K562 (cell line): ENCODE measurements around the gene IL2. TPM values are rescaled to one million over a fixed set of nuclear protein-coding genes. Genes with fewer than 3 reads are reported as not detected.

Source experiments
- LCOR ChIP-seq: sonication (generic); formaldehyde crosslinking; IDR thresholded peaks from 2 replicates; pipeline ENCODE4 v1.8.0; 2022; ENCODE audit warnings: mild to moderate bottlenecking, missing genetic modification reagents
- MTF1 ChIP-seq: fragments of 250-450 bp; sonication (Bioruptor Pico); IDR thresholded peaks from 2 replicates; pipeline ENCODE4 v1.9.0; 2021; ENCODE audit warnings: moderate library complexity, mild to moderate bottlenecking, inconsistent platforms, borderline replicate concordance
- polyA plus RNA-seq, 8 experiments: library from polyadenylated mRNA; depleted of rRNA in 4 of 8; stranded (reverse) in 5 of 8; unstranded in 3 of 8; fragments of >200 nt; fragmentation: Nextera tagmentation in 2 of 8; fragmentation: Illumina TruSeq in 1 of 8; extraction: Ambion mirVana in 2 of 8; extraction: Trizol in 1 of 8; gene quantifications; 2 replicates each; pipeline versions ENCODE4 v1.2.1 to v1.2.3, GENCODE V29; 2011 to 2014; ENCODE audit warnings: inconsistent platforms in 1 of 8, missing spikeins in 1 of 8
- total RNA-seq, 7 experiments: library from RNA; depleted of rRNA in 6 of 7; stranded (reverse); fragments of >200 nt in 6 of 7; fragmentation: Illumina TruSeq in 2 of 7; extraction: Trizol in 2 of 7; gene quantifications; 2 replicates each; pipeline versions ENCODE4 v1.2.1 to v1.2.3, GENCODE V29; 2011 to 2021; ENCODE audit warnings: low replicate concordance in 1 of 7
- TF ChIP-seq, protein P1 (sequence below), 2 experiments: fragments of 450-650 bp; formaldehyde crosslinking in 1 of 2; IDR thresholded peaks; 2 replicates each; pipeline versions ENCODE4 v1.4.0 to v1.6.1; 2014 to 2020; ENCODE audit warnings: mild to moderate bottlenecking in 2 of 2, borderline replicate concordance in 1 of 2, low read depth in 1 of 2
- TF ChIP-seq, protein P2 (sequence below): fragments of 450-650 bp; IDR thresholded peaks from 2 replicates; pipeline ENCODE4 v1.7.0; 2016; ENCODE audit warnings: borderline replicate concordance
- TF ChIP-seq, protein P3 (sequence below): fragments of 450-650 bp; IDR thresholded peaks from 2 replicates; pipeline ENCODE4 v1.6.1; 2017; ENCODE audit warnings: antibody characterized with exemption

Gene IL2
- total and polyA plus RNA-seq, 9 of the 15 experiments (the other 6 are each of a cell fraction or from before 2014, with no cell fraction given) = 0.11 to 0.89 TPM; not detected in 7

DNA sequence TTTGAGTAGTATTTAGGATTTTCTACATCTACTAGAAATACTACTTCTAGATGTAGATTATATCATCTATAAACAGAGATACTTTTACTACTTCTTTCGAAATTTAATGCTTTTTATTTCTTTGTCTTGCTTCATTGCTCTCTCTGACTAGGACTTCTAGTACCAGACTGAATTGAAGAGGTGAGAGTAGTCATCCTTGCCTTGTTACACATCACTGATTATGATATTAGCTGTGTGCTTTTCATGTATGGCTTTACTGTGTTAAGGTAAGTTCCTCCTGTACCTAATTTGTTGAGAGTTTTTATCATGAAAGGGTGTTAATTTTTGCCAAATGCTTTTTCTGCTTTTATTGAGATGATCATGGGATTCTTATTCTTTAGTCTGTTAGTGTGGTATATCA lies 19.6 kb upstream of the IL2 start (continued):
- TF ChIP-seq, protein P1, sequence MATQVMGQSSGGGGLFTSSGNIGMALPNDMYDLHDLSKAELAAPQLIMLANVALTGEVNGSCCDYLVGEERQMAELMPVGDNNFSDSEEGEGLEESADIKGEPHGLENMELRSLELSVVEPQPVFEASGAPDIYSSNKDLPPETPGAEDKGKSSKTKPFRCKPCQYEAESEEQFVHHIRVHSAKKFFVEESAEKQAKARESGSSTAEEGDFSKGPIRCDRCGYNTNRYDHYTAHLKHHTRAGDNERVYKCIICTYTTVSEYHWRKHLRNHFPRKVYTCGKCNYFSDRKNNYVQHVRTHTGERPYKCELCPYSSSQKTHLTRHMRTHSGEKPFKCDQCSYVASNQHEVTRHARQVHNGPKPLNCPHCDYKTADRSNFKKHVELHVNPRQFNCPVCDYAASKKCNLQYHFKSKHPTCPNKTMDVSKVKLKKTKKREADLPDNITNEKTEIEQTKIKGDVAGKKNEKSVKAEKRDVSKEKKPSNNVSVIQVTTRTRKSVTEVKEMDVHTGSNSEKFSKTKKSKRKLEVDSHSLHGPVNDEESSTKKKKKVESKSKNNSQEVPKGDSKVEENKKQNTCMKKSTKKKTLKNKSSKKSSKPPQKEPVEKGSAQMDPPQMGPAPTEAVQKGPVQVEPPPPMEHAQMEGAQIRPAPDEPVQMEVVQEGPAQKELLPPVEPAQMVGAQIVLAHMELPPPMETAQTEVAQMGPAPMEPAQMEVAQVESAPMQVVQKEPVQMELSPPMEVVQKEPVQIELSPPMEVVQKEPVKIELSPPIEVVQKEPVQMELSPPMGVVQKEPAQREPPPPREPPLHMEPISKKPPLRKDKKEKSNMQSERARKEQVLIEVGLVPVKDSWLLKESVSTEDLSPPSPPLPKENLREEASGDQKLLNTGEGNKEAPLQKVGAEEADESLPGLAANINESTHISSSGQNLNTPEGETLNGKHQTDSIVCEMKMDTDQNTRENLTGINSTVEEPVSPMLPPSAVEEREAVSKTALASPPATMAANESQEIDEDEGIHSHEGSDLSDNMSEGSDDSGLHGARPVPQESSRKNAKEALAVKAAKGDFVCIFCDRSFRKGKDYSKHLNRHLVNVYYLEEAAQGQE (IDR thresholded peaks at IDR 0.05; ENCODE audit: borderline replicate concordance) = no peak
- TF ChIP-seq, protein P1 (CRISPR knock-in tag; IDR thresholded peaks at IDR 0.05; ENCODE audit: low read depth) = no peak
- TF ChIP-seq, protein P2, sequence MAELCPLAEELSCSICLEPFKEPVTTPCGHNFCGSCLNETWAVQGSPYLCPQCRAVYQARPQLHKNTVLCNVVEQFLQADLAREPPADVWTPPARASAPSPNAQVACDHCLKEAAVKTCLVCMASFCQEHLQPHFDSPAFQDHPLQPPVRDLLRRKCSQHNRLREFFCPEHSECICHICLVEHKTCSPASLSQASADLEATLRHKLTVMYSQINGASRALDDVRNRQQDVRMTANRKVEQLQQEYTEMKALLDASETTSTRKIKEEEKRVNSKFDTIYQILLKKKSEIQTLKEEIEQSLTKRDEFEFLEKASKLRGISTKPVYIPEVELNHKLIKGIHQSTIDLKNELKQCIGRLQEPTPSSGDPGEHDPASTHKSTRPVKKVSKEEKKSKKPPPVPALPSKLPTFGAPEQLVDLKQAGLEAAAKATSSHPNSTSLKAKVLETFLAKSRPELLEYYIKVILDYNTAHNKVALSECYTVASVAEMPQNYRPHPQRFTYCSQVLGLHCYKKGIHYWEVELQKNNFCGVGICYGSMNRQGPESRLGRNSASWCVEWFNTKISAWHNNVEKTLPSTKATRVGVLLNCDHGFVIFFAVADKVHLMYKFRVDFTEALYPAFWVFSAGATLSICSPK = no peak
- TF ChIP-seq LCOR (no peak), MTF1 (CRISPR knock-in tag) (no peak)
- TF ChIP-seq, protein P3, sequence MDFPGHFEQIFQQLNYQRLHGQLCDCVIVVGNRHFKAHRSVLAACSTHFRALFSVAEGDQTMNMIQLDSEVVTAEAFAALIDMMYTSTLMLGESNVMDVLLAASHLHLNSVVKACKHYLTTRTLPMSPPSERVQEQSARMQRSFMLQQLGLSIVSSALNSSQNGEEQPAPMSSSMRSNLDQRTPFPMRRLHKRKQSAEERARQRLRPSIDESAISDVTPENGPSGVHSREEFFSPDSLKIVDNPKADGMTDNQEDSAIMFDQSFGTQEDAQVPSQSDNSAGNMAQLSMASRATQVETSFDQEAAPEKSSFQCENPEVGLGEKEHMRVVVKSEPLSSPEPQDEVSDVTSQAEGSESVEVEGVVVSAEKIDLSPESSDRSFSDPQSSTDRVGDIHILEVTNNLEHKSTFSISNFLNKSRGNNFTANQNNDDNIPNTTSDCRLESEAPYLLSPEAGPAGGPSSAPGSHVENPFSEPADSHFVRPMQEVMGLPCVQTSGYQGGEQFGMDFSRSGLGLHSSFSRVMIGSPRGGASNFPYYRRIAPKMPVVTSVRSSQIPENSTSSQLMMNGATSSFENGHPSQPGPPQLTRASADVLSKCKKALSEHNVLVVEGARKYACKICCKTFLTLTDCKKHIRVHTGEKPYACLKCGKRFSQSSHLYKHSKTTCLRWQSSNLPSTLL = no peak
